CD4-positive, alpha-beta T cell (primary cell): ENCODE data around the gene SEPTIN2. TPM values are rescaled to one million over a fixed set of nuclear protein-coding genes. Genes with fewer than 3 reads are reported as not detected.

Experiments
- ATAC-seq: fragments of 200-7000 bp; cut with Tn5 transposase; one replicate; pipeline ENCODE4 v1.10.0; 2022; ENCODE audit warnings: mild to moderate bottlenecking; ENCODE audit not compliant: poor library complexity
- CTCF ChIA-PET: fragments of 350-600 bp; sonication (Branson Sonifier 250); formaldehyde crosslinking; loops from one replicate; lab custom pipeline; 2021; ENCODE audit warnings: antibody characterized with exemption, inconsistent platforms; lab: Charles Lee
- POLR2A ChIA-PET: fragments of 350-600 bp; sonication (Branson Sonifier 250); formaldehyde crosslinking; loops from one replicate; lab custom pipeline; 2021; ENCODE audit warnings: antibody characterized with exemption, inconsistent platforms; lab: Charles Lee
- DNase-seq, 14 experiments: peaks; one replicate each; pipeline ENCODE4 v3.0.0-alpha.2; 2013 to 2020; ENCODE audit warnings: mixed read lengths in 2 of 14
- H3K27ac ChIP-seq, 2 donors: one replicate each; pipeline versions ENCODE4 v1.5.1 to v1.7.0; 2013; ENCODE audit warnings: low read length in 2 of 2, low read depth in 1 of 2, mild to moderate bottlenecking in 1 of 2
- H3K27me3 ChIP-seq, 2 experiments: 1 replicate in 1 of 2; 2 replicates in 1 of 2; pipeline versions ENCODE4 v1.6.1 to v1.7.0; 2013; ENCODE audit warnings: low read length in 2 of 2, control low read depth in 1 of 2, mild to moderate bottlenecking in 1 of 2, moderate library complexity in 1 of 2; ENCODE audit not compliant: insufficient read depth in 2 of 2, control insufficient read depth in 1 of 2
- H3K36me3 ChIP-seq: one replicate; pipeline ENCODE4 v1.6.1; 2013; ENCODE audit warnings: low read length, control low read depth; ENCODE audit not compliant: insufficient read depth
- H3K4me1 ChIP-seq: one replicate; pipeline ENCODE4 v1.6.1; 2013; ENCODE audit warnings: low read length, control low read depth; ENCODE audit not compliant: insufficient read depth
- H3K4me3 ChIP-seq: one replicate; pipeline ENCODE4 v1.5.1; 2013; ENCODE audit warnings: mild to moderate bottlenecking, low read length, moderate library complexity
- H3K9me3 ChIP-seq, 2 experiments: 1 replicate in 1 of 2; 2 replicates in 1 of 2; pipeline versions ENCODE4 v1.6.1 to v1.7.0; 2013; ENCODE audit warnings: low read length in 2 of 2, mild to moderate bottlenecking in 2 of 2, control low read depth in 1 of 2, moderate library complexity in 1 of 2; ENCODE audit not compliant: control insufficient read depth in 1 of 2, insufficient read depth in 1 of 2
- H3K27ac Mint-ChIP-seq: one replicate; pipeline ENCODE4 v1.8.0; 2020; ENCODE audit warnings: mixed read lengths
- H3K27me3 Mint-ChIP-seq: one replicate; pipeline ENCODE4 v1.8.0; 2021; ENCODE audit warnings: mixed read lengths
- H3K36me3 Mint-ChIP-seq: one replicate; pipeline ENCODE4 v1.8.0; 2021; ENCODE audit warnings: low read depth, mixed read lengths
- H3K4me1 Mint-ChIP-seq: one replicate; pipeline ENCODE4 v1.8.0; 2021; ENCODE audit warnings: low read depth, mixed read lengths
- H3K4me3 Mint-ChIP-seq: one replicate; pipeline ENCODE4 v1.8.0; 2020; ENCODE audit warnings: mild to moderate bottlenecking, mixed read lengths
- H3K9me3 Mint-ChIP-seq: one replicate; pipeline ENCODE4 v1.8.0; 2020; ENCODE audit warnings: mixed read lengths
- intact Hi-C, 2 experiments: fragments of 100-400 bp; cut with DNase I in 1 of 2; cut with micrococcal nuclease in 1 of 2; formaldehyde crosslinking; loops; one replicate each; pipeline versions ENCODE4 v1.15.1 to v1.9.0; 2023 to 2025; cut with DNase I, micrococcal nuclease
- total RNA-seq, 174 experiments: library from RNA in 2 of 174; stranded (reverse) in 2 of 174; gene quantifications; one replicate each; pipeline ENCODE4 v1.2.3 and lab custom pipeline; 2021 to 2026
- TF ChIP-seq, protein P1 (sequence below): fragments of 200-600 bp; IDR thresholded peaks from one replicate; pipeline ENCODE4 v1.8.0; 2022; ENCODE audit warnings: antibody characterized with exemption, mild to moderate bottlenecking

SEPTIN2 gene
- total RNA-seq, 2 experiments from 2014 or later: 189 to 196 TPM

DNA sequence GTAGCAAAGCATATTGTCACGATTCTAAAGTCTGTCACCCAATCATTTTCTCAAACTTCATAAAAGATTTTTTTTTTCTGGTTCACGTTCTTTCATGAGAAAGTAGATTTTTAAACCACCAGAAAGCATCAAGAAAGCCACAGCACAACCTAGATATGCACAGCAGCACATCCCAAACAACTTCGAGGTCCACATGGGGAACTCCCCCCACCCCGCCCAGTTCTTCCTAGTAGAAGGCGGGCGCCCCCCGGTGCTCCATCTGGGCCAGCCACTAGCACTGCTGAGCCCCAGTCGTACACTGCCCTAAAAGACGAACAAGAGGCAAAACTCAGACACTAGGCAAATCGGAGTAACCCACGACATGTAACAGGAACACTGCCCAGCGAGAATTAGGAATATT, 15.7 kb upstream of the SEPTIN2 start:
- Histone ChIP-seq H3K4me3 (no peak overlapping the region), H3K36me3 (peaks cover 6% of the 10 kb centered on the region), H3K27me3 (no peaks in the 10 kb centered on the region), H3K4me1 (peaks cover 49% of the 10 kb centered on the region), H3K27ac (no peak overlapping the region), H3K9me3 (no peaks in the 10 kb centered on the region)
- Mint-ChIP-seq H3K27ac (peak overlapping the region; percentile 76), H3K4me3 (peak overlapping the region; percentile 44), H3K27me3 (no peaks in the 10 kb centered on the region), H3K9me3 (no peaks in the 10 kb centered on the region), H3K4me1 (peaks cover 77% of the 10 kb centered on the region), H3K36me3 (peaks cover 21% of the 10 kb centered on the region)
- intact Hi-C loops: loop anchor here in 1 of 2 experiments (1.0 to 2.0 kb wide), 3 partner anchors 15 to 222 kb away; partner anchors contain the start of genes HDLBP and SEPTIN2
- ATAC-seq (peak; percentile 80), DNase-seq (peak in 13 of 14 experiments; percentile 15 to 81 (median 48))
- ChIA-PET POLR2A (interaction anchor here (5.1 kb wide), 1 partner anchor 15 kb away, joined by 31 read pairs; the partner anchor contains the start of genes HDLBP and SEPTIN2), CTCF (no interaction called here)
- TF ChIP-seq, protein P1, sequence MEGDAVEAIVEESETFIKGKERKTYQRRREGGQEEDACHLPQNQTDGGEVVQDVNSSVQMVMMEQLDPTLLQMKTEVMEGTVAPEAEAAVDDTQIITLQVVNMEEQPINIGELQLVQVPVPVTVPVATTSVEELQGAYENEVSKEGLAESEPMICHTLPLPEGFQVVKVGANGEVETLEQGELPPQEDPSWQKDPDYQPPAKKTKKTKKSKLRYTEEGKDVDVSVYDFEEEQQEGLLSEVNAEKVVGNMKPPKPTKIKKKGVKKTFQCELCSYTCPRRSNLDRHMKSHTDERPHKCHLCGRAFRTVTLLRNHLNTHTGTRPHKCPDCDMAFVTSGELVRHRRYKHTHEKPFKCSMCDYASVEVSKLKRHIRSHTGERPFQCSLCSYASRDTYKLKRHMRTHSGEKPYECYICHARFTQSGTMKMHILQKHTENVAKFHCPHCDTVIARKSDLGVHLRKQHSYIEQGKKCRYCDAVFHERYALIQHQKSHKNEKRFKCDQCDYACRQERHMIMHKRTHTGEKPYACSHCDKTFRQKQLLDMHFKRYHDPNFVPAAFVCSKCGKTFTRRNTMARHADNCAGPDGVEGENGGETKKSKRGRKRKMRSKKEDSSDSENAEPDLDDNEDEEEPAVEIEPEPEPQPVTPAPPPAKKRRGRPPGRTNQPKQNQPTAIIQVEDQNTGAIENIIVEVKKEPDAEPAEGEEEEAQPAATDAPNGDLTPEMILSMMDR: peak; percentile 23

DNA sequence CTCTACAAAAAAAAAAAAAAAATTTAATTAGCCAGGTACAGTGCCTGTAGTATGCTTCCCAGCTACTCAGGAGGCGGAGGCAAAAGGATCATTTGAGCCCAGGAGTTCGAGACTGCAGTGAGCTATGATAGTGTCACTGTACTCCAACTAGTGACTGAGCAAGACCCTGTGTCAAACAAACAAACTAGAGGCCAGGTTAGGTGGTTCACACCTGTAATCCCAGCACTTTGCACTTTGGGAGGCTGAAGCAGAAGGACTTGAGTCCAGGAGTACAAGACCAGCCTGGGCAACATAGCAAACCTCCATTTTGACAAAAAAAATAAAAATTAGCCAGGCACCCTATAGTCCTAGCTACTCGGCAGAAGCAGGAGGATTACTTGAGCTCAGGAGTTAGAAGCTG, 13.6 kb upstream of the SEPTIN2 start:
- peaks cover 74% of the 10 kb centered on the region for H3K4me1 Mint-ChIP-seq
- Histone ChIP-seq H3K36me3 (peaks cover 5% of the 10 kb centered on the region), H3K27ac (no peak overlapping the region), H3K4me3 (no peak overlapping the region), H3K9me3 (no peaks in the 10 kb centered on the region), H3K27me3 (no peaks in the 10 kb centered on the region), H3K4me1 (peaks cover 69% of the 10 kb centered on the region)
- POLR2A ChIA-PET: interaction anchor here (5.1 kb wide), 1 partner anchor 13 kb away, joined by 31 read pairs; the partner anchor contains the start of genes HDLBP and SEPTIN2
- intact Hi-C loops: no loop called here
- ATAC-seq (no peak), DNase-seq (no peak)
- peak overlapping the region; percentile 20 for H3K27ac Mint-ChIP-seq
- no peaks in the 10 kb centered on the region for H3K27me3 Mint-ChIP-seq
- H3K9me3 Mint-ChIP-seq: no peaks in the 10 kb centered on the region
- CTCF ChIA-PET: interaction anchor here (1.2 kb wide), 1 partner anchor 12 kb away, joined by 3 read pairs; no protein-coding TSS in a partner anchor
- TF ChIP-seq, protein P1: no peak
- H3K36me3 Mint-ChIP-seq: peaks cover 9% of the 10 kb centered on the region
- no peak overlapping the region for H3K4me3 Mint-ChIP-seq

DNA sequence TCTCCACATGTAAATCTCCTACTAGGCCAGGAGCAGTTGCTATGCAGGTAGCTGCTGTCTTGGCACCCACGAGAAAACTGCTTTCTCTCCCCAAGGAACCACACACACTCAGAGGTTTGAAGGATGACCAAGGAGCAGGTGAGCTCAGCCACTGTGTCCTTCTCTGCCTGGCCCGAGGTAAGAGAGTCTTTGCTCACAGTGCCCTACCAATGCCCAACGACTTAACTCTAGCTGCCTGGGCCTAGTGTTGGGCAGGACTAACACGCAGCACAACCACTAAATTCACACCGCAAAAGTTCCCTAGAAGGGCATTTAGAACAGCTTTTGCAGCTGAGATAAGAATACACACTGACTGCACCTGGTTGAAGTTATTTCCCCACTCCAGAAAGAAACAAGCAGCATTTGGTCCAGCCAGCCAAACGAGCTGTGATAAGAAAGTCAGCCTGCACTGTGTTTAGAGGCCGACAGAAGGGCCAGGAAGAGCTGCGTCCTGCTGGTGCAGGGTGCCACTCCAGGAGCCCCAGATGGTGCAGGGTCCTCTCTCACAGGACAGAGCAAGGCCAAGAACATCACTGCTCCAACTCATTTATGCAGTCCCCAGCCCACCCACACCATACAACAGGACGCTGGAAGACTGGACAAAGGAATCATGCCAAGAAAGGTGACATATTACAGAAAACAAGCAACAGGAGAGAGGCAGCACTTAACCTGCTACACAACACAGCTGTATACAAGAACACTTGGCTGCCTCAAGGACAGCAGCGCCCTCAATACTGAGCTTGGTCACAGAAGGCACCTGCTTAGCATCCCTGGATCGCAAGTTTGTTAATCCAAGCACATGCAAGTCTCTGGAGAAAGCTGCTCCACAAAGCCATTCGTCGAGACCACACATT, 12.7 kb upstream of the SEPTIN2 start:
- ChIA-PET POLR2A (interaction anchor here (1.1 to 5.1 kb wide), 2 partner anchors 12 to 15 kb away, joined by 3 to 31 read pairs; partner anchors contain the start of genes HDLBP and SEPTIN2), CTCF (no interaction called here)
- ATAC-seq: no peak
- Histone ChIP-seq H3K9me3 (no peaks in the 10 kb centered on the region), H3K4me3 (no peak overlapping the region), H3K27me3 (no peaks in the 10 kb centered on the region), H3K27ac (no peak overlapping the region), H3K4me1 (peaks cover 67% of the 10 kb centered on the region), H3K36me3 (no peaks in the 10 kb centered on the region)
- Mint-ChIP-seq H3K9me3 (no peaks in the 10 kb centered on the region), H3K27me3 (no peaks in the 10 kb centered on the region), H3K4me3 (no peak overlapping the region), H3K36me3 (peaks cover 7% of the 10 kb centered on the region), H3K27ac (peak overlapping the region; percentile 20), H3K4me1 (peaks cover 75% of the 10 kb centered on the region)
- TF ChIP-seq, protein P1: no peak
- intact Hi-C loops: no loop called here
- DNase-seq: no peak
